Activated T-cell treated with anti-CD3 and anti-CD28 coated beads, Interleukin-2, amount 50 U/mL, for 4 hours (primary cell): ENCODE results near the gene TUT4. TPM values are rescaled to one million over a fixed set of nuclear protein-coding genes. Genes with fewer than 3 reads are reported as not detected.
A peak's percentile ranks its signal among the peaks of the same experiment; 100 is the strongest.

Source experiments
- ATAC-seq, 2 donors: fragments of 200-7000 bp; cut with Tn5 transposase; one replicate each; pipeline ENCODE4 v1.10.0; 2021
- DNase-seq: peaks from one replicate; pipeline ENCODE4 v3.0.0-alpha.2; 2020
- H3K27me3 Mint-ChIP-seq: one replicate; pipeline ENCODE4 v1.8.0; 2021; ENCODE audit warnings: low read depth, mixed read lengths
- H3K36me3 Mint-ChIP-seq: one replicate; pipeline ENCODE4 v1.8.0; 2022; ENCODE audit warnings: mixed read lengths; ENCODE audit not compliant: insufficient read depth
- H3K4me1 Mint-ChIP-seq: one replicate; pipeline ENCODE4 v1.8.0; 2021; ENCODE audit warnings: low read depth, mixed read lengths
- H3K4me3 Mint-ChIP-seq: one replicate; pipeline ENCODE4 v1.8.0; 2021; ENCODE audit warnings: mild to moderate bottlenecking, moderate library complexity, mixed read lengths
- H3K9me3 Mint-ChIP-seq: one replicate; pipeline ENCODE4 v1.8.0; 2021; ENCODE audit warnings: mixed read lengths
- total RNA-seq, 3 donors: library from RNA; stranded (reverse); gene quantifications; one replicate each; pipeline ENCODE4 v1.2.1, GENCODE V29; 2021

TUT4 gene
- 10 to 100 TPM; 36.7 to 37.7 (median 36.8) TPM for total RNA-seq

DNA sequence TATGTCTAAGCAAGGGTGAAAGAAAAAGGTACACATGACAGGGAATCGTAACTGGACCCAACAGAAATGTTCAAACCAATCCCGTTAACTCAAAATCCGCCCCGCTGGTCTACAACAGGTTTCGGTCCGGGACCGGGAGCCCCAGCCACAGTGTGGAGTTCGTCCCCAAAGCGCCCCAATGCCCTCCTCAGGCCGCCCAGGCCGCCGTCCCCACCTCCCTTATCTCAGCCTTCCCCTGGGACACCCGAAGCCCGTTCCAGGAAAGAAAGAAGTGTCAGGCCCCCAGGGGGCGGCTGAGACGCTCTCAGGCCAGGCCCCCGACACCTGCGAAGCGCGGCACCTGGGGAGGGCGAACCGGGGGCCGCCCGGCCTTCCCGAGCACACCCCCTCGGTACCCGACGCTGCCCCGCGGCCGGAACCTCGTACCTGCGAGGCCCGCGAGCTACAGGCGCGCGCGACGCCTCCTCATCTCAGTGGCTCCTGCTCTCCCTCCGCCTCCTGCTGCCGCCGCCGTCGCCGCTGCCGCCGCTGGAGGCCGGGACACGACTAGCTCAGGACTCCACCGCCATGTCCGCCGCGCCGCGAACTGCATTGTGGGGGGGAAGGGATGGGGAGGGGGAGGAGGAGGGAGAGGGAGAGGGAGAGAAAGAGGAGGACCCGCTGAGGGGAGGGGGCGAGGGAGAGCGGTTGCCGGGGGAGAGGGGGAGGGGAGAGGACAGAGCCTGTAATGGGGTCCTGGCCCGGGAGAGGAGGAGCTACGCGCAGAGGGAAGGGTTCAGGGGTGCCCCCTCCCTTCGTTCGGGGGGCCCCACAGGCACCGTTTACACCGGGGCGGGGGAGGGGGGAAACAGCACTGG is at the start of gene TUT4:
TUT4 (minus strand) TSS at position 588 of the 857 bp plus-strand sequence. CDS start 26,812 bp downstream, outside the sequence.
- Mint-ChIP-seq H3K27me3 (no peaks in the 10 kb centered on the region), H3K4me1 (peaks cover 31% of the 10 kb centered on the region), H3K36me3 (no peaks in the 10 kb centered on the region), H3K4me3 (peak within 1 kb of the TSS; percentile 66), H3K9me3 (no peaks in the 10 kb centered on the region)
- peak; percentile 64 to 65 for ATAC-seq
- peak; percentile 63 for DNase-seq

DNA sequence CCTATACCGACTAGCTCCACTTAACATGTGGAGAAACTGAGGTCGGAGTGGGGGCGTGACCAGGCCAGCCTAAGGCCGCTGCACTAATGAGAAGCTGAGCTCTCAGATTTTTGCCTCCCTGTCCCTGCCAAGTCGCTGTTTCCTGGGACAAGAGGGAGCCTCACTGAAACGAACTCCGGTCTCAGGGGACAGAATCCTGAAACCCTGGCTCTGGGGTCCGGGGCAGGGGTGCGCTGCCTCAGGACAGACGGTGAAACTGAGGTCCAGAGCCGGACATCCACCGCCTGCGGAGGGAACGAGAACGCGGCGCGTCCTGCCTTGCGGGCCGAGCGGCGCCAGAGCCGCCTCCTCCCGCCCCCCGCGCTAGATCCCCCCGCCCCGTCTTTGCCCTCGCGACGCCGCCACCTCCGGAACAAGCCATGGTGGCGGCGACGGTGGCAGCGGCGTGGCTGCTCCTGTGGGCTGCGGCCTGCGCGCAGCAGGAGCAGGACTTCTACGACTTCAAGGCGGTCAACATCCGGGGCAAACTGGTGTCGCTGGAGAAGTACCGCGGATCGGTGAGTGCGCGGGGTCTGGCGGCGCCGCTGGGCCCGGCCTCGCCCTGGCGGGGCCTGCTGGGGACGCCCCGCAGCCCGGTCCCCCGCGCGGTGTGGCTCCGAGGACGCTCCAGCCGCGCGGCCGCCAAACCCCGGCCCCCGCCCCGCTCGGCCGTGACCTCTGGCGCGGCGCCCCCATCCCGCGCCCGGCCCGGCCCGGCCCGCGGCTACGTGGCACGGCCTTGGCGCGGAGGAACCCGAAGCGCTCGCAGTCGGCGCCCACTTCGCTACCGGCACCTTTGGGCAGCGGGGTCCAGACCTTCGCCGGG is 49.3 kb upstream of the TUT4 start, which contains the start of gene GPX7:
GPX7 (plus strand) TSS at position 381 of the 865 bp plus-strand sequence; CDS start at position 420, 39 bp downstream.
- Mint-ChIP-seq H3K36me3 (peaks cover 14% of the 10 kb centered on the region), H3K4me3 (peak within 1 kb of the TSS; percentile 87), H3K9me3 (no peaks in the 10 kb centered on the region), H3K27me3 (no peaks in the 10 kb centered on the region), H3K4me1 (peaks cover 44% of the 10 kb centered on the region)
- peak; percentile 43 for DNase-seq
- ATAC-seq = peak; percentile 81 to 82

DNA sequence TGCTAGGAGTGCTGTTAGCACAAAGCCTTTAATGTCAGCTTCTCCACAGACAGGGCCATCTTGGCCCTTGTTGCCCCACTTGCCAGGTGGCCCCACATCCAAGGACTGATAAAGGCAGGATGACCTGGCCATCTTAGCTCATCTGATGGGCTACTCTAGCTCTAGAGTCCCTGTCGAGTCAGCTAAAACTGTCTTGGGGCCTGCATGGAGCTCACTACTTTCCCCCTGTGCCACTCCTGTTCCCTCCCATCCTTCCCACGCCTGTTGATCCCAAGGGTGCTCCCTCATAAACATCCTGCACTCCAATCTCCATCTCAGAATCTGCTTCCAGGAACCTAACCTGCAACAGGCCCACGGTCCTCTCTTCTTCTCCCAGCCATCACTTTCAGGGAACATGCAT is 48.6 kb upstream of the TUT4 start:
- ATAC-seq = no peak
- Mint-ChIP-seq H3K4me3 (peak overlapping the region; percentile 80), H3K9me3 (no peaks in the 10 kb centered on the region), H3K36me3 (peaks cover 8% of the 10 kb centered on the region), H3K27me3 (no peaks in the 10 kb centered on the region), H3K4me1 (peaks cover 44% of the 10 kb centered on the region)
- no peak for DNase-seq

- H3K4me3 Mint-ChIP-seq = no peak overlapping the region
- ATAC-seq (no peak), DNase-seq (no peak)
- H3K4me1 Mint-ChIP-seq = peaks cover 39% of the 10 kb centered on the region
- no peaks in the 10 kb centered on the region for H3K27me3 Mint-ChIP-seq
- no peaks in the 10 kb centered on the region for H3K9me3 Mint-ChIP-seq
- peaks cover 3% of the 10 kb centered on the region for H3K36me3 Mint-ChIP-seq
These were observed 47.8 kb upstream of the TUT4 start for GRCh38 chr1:52600533-52601179.

- Mint-ChIP-seq H3K4me1 (peaks cover 26% of the 10 kb centered on the region), H3K4me3 (no peak overlapping the region), H3K36me3 (peaks cover under 1% of the 10 kb centered on the region), H3K9me3 (no peaks in the 10 kb centered on the region), H3K27me3 (no peaks in the 10 kb centered on the region)
- ATAC-seq (no peak), DNase-seq (no peak)
These were observed 46.3 kb upstream of the TUT4 start for GRCh38 chr1:52599236-52599635.

- no peaks in the 10 kb centered on the region for H3K9me3 Mint-ChIP-seq
- H3K27me3 Mint-ChIP-seq = no peaks in the 10 kb centered on the region
- no peaks in the 10 kb centered on the region for H3K36me3 Mint-ChIP-seq
- H3K4me1 Mint-ChIP-seq = peaks cover 21% of the 10 kb centered on the region
- H3K4me3 Mint-ChIP-seq = no peak overlapping the region
- ATAC-seq (no peak), DNase-seq (no peak)
These were observed 45.8 kb upstream of the TUT4 start for GRCh38 chr1:52598729-52599128.

DNA sequence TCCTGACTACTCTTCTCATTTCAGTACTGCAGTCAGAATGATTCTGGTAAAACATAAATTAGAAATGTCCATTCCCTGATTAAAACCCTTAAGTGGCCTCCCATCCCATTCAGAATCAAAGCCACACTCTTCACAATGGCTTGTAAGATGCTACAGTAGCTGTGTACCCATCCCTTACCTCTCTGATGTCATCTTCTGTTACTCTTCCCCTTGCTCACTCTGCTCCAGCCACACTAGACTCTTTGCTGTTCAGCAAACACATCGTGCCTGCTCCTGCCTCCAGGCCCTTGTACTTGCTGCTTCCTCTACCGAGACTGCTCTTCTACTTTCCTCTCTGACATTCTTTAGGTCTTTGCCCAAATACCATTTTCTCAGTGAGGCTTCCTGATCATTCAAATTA is 45.0 kb upstream of the TUT4 start:
- DNase-seq (no peak), ATAC-seq (no peak)
- no peaks in the 10 kb centered on the region for H3K27me3 Mint-ChIP-seq
- no peak overlapping the region for H3K4me3 Mint-ChIP-seq
- peaks cover 13% of the 10 kb centered on the region for H3K4me1 Mint-ChIP-seq
- no peaks in the 10 kb centered on the region for H3K36me3 Mint-ChIP-seq
- no peaks in the 10 kb centered on the region for H3K9me3 Mint-ChIP-seq

- H3K27me3 Mint-ChIP-seq = no peaks in the 10 kb centered on the region
- no peaks in the 10 kb centered on the region for H3K9me3 Mint-ChIP-seq
- ATAC-seq (no peak), DNase-seq (no peak)
- no peaks in the 10 kb centered on the region for H3K36me3 Mint-ChIP-seq
- H3K4me1 Mint-ChIP-seq = no peaks in the 10 kb centered on the region
- no peak overlapping the region for H3K4me3 Mint-ChIP-seq
These were observed 42.2 kb upstream of the TUT4 start for GRCh38 chr1:52595061-52595460.

DNA sequence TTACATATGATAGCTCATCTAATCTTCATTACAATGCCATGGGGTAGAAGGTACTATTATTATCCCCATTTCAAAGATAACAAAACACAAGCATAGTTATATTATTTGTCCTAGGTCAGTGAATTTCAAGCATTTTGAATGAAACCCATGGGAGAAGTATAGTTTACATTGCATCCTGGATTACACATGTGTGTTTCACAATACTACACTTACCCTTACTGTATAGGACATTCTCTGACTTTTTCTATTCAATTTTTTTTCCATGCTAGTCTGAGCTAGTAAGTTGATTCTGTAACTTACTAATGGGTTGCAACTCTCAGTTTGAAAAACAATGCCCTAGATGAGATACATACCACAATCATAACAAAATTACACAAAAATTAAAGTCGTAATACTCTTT is 40.6 kb upstream of the TUT4 start:
- Mint-ChIP-seq H3K27me3 (no peaks in the 10 kb centered on the region), H3K9me3 (no peaks in the 10 kb centered on the region), H3K4me3 (no peak overlapping the region), H3K4me1 (no peaks in the 10 kb centered on the region), H3K36me3 (no peaks in the 10 kb centered on the region)
- no peak for DNase-seq
- ATAC-seq = no peak

- H3K27me3 Mint-ChIP-seq = no peaks in the 10 kb centered on the region
- DNase-seq = no peak
- ATAC-seq = no peak
- H3K9me3 Mint-ChIP-seq = no peaks in the 10 kb centered on the region
- H3K4me3 Mint-ChIP-seq = no peak overlapping the region
- H3K36me3 Mint-ChIP-seq = no peaks in the 10 kb centered on the region
- no peaks in the 10 kb centered on the region for H3K4me1 Mint-ChIP-seq
These were observed 39.9 kb upstream of the TUT4 start for GRCh38 chr1:52592637-52593323.

DNA sequence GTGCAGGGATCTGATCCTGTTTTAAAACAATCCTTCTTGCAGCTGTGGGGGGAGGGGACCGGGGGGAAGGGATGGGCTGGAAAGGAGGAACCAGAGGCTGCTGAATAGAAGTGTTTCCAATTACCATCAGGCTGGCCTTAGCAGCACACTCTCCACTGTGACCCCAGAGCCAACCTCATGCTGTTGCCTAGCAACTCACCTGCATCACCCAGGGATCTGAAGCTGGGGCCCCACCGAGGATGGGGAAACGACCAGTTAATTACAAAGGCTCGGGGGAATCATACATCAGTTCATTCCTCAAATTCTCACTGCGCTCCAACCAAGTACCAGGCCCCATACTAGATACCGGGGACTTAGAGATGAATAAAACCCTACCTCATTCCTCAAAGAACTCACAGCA is 37.4 kb upstream of the TUT4 start:
- Mint-ChIP-seq H3K4me1 (no peaks in the 10 kb centered on the region), H3K4me3 (no peak overlapping the region)
- no peak for ATAC-seq

DNA sequence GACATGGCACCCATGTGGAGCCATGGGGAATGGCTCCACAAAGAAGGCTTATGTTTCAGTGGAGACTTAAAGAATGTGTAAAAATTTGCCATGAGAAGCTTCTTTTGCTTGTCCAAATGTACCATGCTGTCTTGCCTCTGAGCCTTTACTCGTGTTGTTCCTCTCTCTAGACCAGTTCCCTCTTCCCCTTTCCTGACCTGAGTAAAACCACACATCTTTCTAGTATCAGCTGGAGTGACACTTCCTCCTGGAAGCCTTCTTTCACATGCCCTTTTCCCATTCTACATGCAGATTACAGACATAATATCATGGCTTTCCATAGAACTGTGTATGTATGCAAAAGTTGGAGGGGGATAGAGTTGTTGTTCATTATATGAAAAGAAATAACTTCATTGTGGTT is 35.6 kb upstream of the TUT4 start:
- Mint-ChIP-seq H3K9me3 (no peaks in the 10 kb centered on the region), H3K4me1 (no peaks in the 10 kb centered on the region), H3K27me3 (no peaks in the 10 kb centered on the region), H3K4me3 (no peak overlapping the region), H3K36me3 (no peaks in the 10 kb centered on the region)
- ATAC-seq = no peak
- no peak for DNase-seq

More for the DNA sequence above, 37.4 kb upstream of the TUT4 start:
- DNase-seq = no peak
- Mint-ChIP-seq H3K27me3 (no peaks in the 10 kb centered on the region), H3K36me3 (no peaks in the 10 kb centered on the region), H3K9me3 (no peaks in the 10 kb centered on the region)

DNA sequence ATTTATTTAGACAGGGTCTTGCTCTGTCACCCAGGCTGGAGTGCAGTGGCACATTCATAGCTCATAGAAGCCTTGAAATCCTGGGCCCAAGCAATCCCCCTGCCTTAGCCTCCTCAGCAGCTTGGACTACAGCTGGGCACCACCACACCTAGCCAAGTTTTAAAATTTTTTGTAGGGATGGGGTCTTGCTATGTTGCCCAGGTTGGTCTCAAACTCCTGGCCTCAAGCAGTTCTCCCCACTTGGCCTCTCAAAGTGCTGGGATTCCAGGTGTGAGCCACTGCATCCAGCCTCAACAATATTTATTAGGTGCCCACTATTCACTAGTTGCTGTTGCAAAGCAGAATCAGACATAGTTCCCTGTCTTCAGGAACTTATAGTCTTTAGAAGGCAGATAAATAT is 35.1 kb upstream of the TUT4 start:
- ATAC-seq (no peak), DNase-seq (no peak)
- H3K4me3 Mint-ChIP-seq = no peak overlapping the region
- H3K27me3 Mint-ChIP-seq = no peaks in the 10 kb centered on the region
- no peaks in the 10 kb centered on the region for H3K36me3 Mint-ChIP-seq
- H3K4me1 Mint-ChIP-seq = no peaks in the 10 kb centered on the region
- H3K9me3 Mint-ChIP-seq = no peaks in the 10 kb centered on the region

- Mint-ChIP-seq H3K4me3 (no peak overlapping the region), H3K9me3 (no peaks in the 10 kb centered on the region), H3K36me3 (no peaks in the 10 kb centered on the region), H3K27me3 (peaks cover 2% of the 10 kb centered on the region), H3K4me1 (no peaks in the 10 kb centered on the region)
- ATAC-seq = no peak
- no peak for DNase-seq
These were observed 32.6 kb upstream of the TUT4 start for GRCh38 chr1:52585474-52585873.
